Stimulated activated CD8-positive, alpha-beta memory T cell treated with anti-CD3 and anti-CD28 coated beads, Interleukin-15, amount 100 ng/mL, for 24 hours (primary cell): ENCODE results near the gene NOX1.
"Not testable (repeated sequence)": the region's sequence is repeated elsewhere in the genome, so short reads cannot be mapped to it uniquely, and the experiment has no call there.

ENCODE experiments used
- DNase-seq: peaks from one replicate; pipeline ENCODE4 v3.0.0-alpha.2; 2020; ENCODE audit warnings: low read depth

NOX1 gene

GRCh38 chrX:100819837-100820666 lies 54.1 kb downstream of the NOX1 start, which contains the start of gene CSTF2:
Gene CSTF2 (plus strand): TSS chrX:100820391. CDS start chrX:100820417, 26 bp downstream.
- DNase-seq: peak; percentile 43

- DNase-seq: no peak
Measured at GRCh38 chrX:100819534-100819836, 54.7 kb downstream of the NOX1 start.

DNA sequence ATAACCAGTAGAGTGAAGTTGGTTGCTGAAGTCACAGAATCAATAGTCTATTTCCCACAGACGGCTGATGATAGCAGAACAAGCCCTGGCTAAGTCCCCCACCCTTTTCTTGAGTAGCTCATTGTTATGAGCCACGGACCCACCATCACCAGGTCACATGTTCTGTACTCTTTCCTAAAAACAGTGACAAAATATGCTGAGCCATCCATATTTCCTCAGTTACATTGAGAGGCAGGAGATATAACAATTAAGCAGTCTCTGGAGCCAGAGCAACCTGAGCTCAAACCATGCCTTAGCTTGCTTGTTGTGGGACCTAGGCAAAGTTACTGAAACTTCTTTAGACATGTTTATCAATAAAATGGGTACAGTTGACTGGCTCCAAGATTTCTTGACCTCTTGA lies 56.8 kb downstream of the NOX1 start:
- no peak for DNase-seq

GRCh38 chrX:100812216-100813158 lies 61.7 kb downstream of the NOX1 start:
- DNase-seq: no peak

GRCh38 chrX:100808265-100808664 lies 65.9 kb downstream of the NOX1 start:
- not testable (repeated sequence) for DNase-seq

GRCh38 chrX:100804780-100805179 lies 69.4 kb downstream of the NOX1 start:
- DNase-seq: no peak

DNA sequence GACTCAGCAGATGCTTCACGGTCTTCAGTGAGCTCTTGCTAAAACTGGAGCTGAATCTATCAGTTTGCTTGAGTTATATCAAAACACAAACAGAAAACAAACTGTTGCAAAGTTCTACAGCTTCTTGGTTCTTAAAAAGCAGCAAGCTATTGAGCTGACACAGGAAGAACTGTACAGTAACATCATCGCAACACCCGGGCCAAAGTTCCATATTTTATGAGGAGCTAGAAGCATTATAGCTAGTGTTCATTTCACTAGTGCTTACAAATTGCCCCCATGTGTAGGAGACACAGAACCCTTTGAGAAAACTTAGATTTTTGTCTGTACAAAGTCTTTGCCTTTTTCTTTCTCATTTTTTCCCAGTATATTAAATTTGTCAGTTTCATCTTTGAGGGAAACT lies 71.3 kb downstream of the NOX1 start:
- no peak for DNase-seq

DNA sequence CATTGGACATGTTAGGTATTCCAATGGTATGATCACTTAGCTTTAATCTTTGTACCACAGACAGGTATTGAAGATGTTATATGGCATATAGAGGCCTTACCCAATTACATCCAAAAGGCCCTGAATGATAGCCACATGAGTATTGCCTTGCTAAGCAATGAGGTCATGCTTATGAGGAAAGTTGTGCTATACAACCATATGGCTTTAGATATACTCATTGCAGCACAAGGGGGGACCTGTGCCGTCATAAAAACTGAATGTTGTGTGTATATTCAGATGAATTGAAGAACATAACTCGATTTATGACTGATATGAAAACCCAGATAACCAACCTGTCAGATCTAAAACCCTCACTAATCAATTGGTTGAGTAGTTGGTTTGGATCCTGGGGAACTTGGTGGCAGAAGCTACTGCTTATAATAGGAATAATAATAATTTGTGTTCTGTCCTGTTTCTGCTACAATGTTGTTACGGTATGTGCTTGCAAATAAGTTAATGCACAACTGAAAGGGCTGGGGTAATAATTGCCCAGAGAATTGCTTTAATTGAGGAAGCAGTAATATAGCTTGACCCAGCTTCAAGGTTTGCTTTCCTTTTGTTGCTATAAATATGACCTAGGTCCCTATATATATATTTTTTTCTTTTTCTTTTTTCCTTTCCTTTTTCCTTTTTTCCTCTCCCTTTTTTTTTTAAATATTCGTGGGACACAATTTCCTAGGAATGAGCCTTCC lies 75.5 kb downstream of the NOX1 start:
- no peak for DNase-seq

GRCh38 chrX:100797359-100797758 lies 76.8 kb downstream of the NOX1 start:
- no peak for DNase-seq

- not testable (repeated sequence) for DNase-seq
Measured at GRCh38 chrX:100796371-100796770, 77.8 kb downstream of the NOX1 start.
